WTC11 (cell line): ENCODE measurements around the gene SYNC. TPM values are rescaled to one million over a fixed set of nuclear protein-coding genes. Genes with fewer than 3 reads are reported as not detected.

ENCODE experiments used
- ATAC-seq: fragments of 200-7000 bp; cut with Tn5 transposase; 2 replicates; pipeline ENCODE4 v1.10.0; 2021; ENCODE audit warnings: mild to moderate bottlenecking, moderate library complexity
- CTCF ChIA-PET: fragments of 300-600 bp; sonication (Branson Sonifier 250); formaldehyde crosslinking; loops from one replicate; lab custom pipeline; 2021; ENCODE audit warnings: antibody characterized with exemption; lab: Charles Lee
- POLR2A ChIA-PET: fragments of 350-600 bp; sonication (Branson Sonifier 250); formaldehyde crosslinking; loops from one replicate; lab custom pipeline; 2021; ENCODE audit warnings: antibody characterized with exemption; lab: Charles Lee
- DNase-seq: peaks from one replicate; pipeline ENCODE4 v3.0.0; 2021; ENCODE audit warnings: low spot score
- H3K27ac Mint-ChIP-seq: 2 replicates; pipeline ENCODE4 v1.8.0; 2021; ENCODE audit warnings: mixed read lengths
- H3K27me3 Mint-ChIP-seq: 2 replicates; pipeline ENCODE4 v1.8.0; 2021; ENCODE audit warnings: low read depth, mild to moderate bottlenecking, moderate library complexity, mixed read lengths
- H3K36me3 Mint-ChIP-seq: 2 replicates; pipeline ENCODE4 v1.8.0; 2021; ENCODE audit warnings: mixed read lengths
- H3K4me1 Mint-ChIP-seq: 2 replicates; pipeline ENCODE4 v1.8.0; 2022; ENCODE audit warnings: mixed read lengths
- H3K4me3 Mint-ChIP-seq: 2 replicates; pipeline ENCODE4 v1.8.0; 2021; ENCODE audit warnings: mild to moderate bottlenecking, moderate library complexity, mixed read lengths
- H3K9me3 Mint-ChIP-seq: 2 replicates; pipeline ENCODE4 v1.8.0; 2021; ENCODE audit warnings: mixed read lengths
- AFF4 ChIP-seq: sonication (generic); formaldehyde crosslinking; IDR thresholded peaks from 2 replicates; pipeline ENCODE4 v1.8.1; 2023; ENCODE audit warnings: mild to moderate bottlenecking, missing genetic modification reagents, borderline replicate concordance
- ATF3 ChIP-seq: sonication (generic); formaldehyde crosslinking; conservative IDR thresholded peaks from 2 replicates; pipeline ENCODE4 v1.8.1; 2022; ENCODE audit warnings: mild to moderate bottlenecking, missing genetic modification reagents
- CBFB ChIP-seq: sonication (generic); formaldehyde crosslinking; IDR thresholded peaks from 2 replicates; pipeline ENCODE4 v1.8.1; 2022; ENCODE audit warnings: mild to moderate bottlenecking, low read depth, missing genetic modification reagents
- ERG ChIP-seq: fragments of 250-450 bp; sonication (Bioruptor Pico); IDR thresholded peaks from 2 replicates; pipeline ENCODE4 v1.8.0; 2021; ENCODE audit warnings: mild to moderate bottlenecking
- ESRRA ChIP-seq: sonication (generic); formaldehyde crosslinking; IDR thresholded peaks from 2 replicates; pipeline ENCODE4 v1.8.1; 2022; ENCODE audit warnings: mild to moderate bottlenecking, missing genetic modification reagents, borderline replicate concordance
- ETV6 ChIP-seq: sonication (generic); formaldehyde crosslinking; IDR thresholded peaks from 2 replicates; pipeline ENCODE4 v1.8.1; 2022; ENCODE audit warnings: mild to moderate bottlenecking, missing genetic modification reagents
- FOXK1 ChIP-seq: sonication (generic); formaldehyde crosslinking; IDR thresholded peaks from 2 replicates; pipeline ENCODE4 v1.8.0; 2022; ENCODE audit warnings: mild to moderate bottlenecking, moderate library complexity, missing genetic modification reagents
- FOXP1 ChIP-seq: sonication (generic); formaldehyde crosslinking; IDR thresholded peaks from 2 replicates; pipeline ENCODE4 v1.8.0; 2022; ENCODE audit warnings: missing genetic modification reagents, mild to moderate bottlenecking, moderate library complexity, borderline replicate concordance
- HMGXB4 ChIP-seq: sonication (generic); formaldehyde crosslinking; IDR thresholded peaks from 2 replicates; pipeline ENCODE4 v1.8.1; 2023; ENCODE audit warnings: mild to moderate bottlenecking, moderate library complexity, missing genetic modification reagents
- NFATC4 ChIP-seq: fragments of 250-450 bp; sonication (Bioruptor Pico); IDR thresholded peaks from 2 replicates; pipeline ENCODE4 v1.9.0; 2021; ENCODE audit warnings: mild to moderate bottlenecking
- NFYB ChIP-seq: sonication (generic); formaldehyde crosslinking; conservative IDR thresholded peaks from 2 replicates; pipeline ENCODE4 v1.8.0; 2022; ENCODE audit warnings: low read depth, missing genetic modification reagents
- NR1H2 ChIP-seq: sonication (generic); formaldehyde crosslinking; IDR thresholded peaks from 2 replicates; pipeline ENCODE4 v1.9.0; 2021; ENCODE audit warnings: mild to moderate bottlenecking, moderate library complexity, missing genetic modification reagents
- NR2C2 ChIP-seq: sonication (generic); formaldehyde crosslinking; IDR thresholded peaks from 2 replicates; pipeline ENCODE4 v1.8.0; 2022; ENCODE audit warnings: mild to moderate bottlenecking, missing genetic modification reagents
- NR3C1 ChIP-seq: sonication (generic); formaldehyde crosslinking; conservative IDR thresholded peaks from 2 replicates; pipeline ENCODE4 v1.8.1; 2023; ENCODE audit warnings: low read depth, mild to moderate bottlenecking, missing genetic modification reagents
- PRRX2 ChIP-seq: fragments of 250-450 bp; sonication (Bioruptor Pico); IDR thresholded peaks from 2 replicates; pipeline ENCODE4 v1.8.0; 2021; ENCODE audit warnings: mild to moderate bottlenecking
- TCF7 ChIP-seq: sonication (generic); formaldehyde crosslinking; IDR thresholded peaks from 2 replicates; pipeline ENCODE4 v1.8.0; 2022; ENCODE audit warnings: mild to moderate bottlenecking, low read depth, missing genetic modification reagents, moderate library complexity
- ZNF121 ChIP-seq: sonication (generic); formaldehyde crosslinking; IDR thresholded peaks from 2 replicates; pipeline ENCODE4 v1.8.0; 2023; ENCODE audit warnings: missing genetic modification reagents
- ZNF263 ChIP-seq: sonication (generic); formaldehyde crosslinking; IDR thresholded peaks from 2 replicates; pipeline ENCODE4 v1.8.1; 2022; ENCODE audit warnings: low read depth, mild to moderate bottlenecking, moderate library complexity, missing genetic modification reagents
- ZNF425 ChIP-seq: fragments of 250-450 bp; sonication (Bioruptor Pico); conservative IDR thresholded peaks from 2 replicates; pipeline ENCODE4 v1.9.0; 2021; ENCODE audit warnings: mild to moderate bottlenecking
- ZNF671 ChIP-seq: fragments of 250-450 bp; sonication (Bioruptor Pico); IDR thresholded peaks from 2 replicates; pipeline ENCODE4 v1.8.0; 2021; ENCODE audit warnings: mild to moderate bottlenecking
- total RNA-seq: library from RNA; stranded (reverse); gene quantifications from 3 replicates; pipeline ENCODE4 v1.2.3, GENCODE V29; 2021

SYNC gene
- total RNA-seq, 1 experiment from 2014 or later, result 0.09 TPM

- ChIA-PET POLR2A (interaction anchor here (1.6 kb wide), 1 partner anchor 13 kb away, joined by 4 read pairs; no protein-coding TSS in a partner anchor), CTCF (interaction anchor here (0.6 to 6.0 kb wide), 10 partner anchors 13 to 147 kb away, joined by 3 to 47 read pairs (median 4); no protein-coding TSS in a partner anchor)
- Mint-ChIP-seq H3K4me1 (peaks cover 19% of the 10 kb centered on the region), H3K27ac (no peak overlapping the region), H3K9me3 (no peaks in the 10 kb centered on the region), H3K4me3 (no peak overlapping the region), H3K36me3 (no peaks in the 10 kb centered on the region), H3K27me3 (peaks cover 6% of the 10 kb centered on the region; the same call in 1 of the 2 replicates)
- TF ChIP-seq NFYB (CRISPR knock-in tag) (no peak), ZNF121 (peak; percentile 92)
- peak; percentile 19; the same call in 1 of the 2 replicates for ATAC-seq
- DNase-seq, result no peak
Observed at GRCh38 chr1:32729254-32730046, 26.9 kb upstream of the SYNC start.

GRCh38 chr1:32728413-32729077 lies 26.0 kb upstream of the SYNC start:
- ChIA-PET POLR2A (interaction anchor here (1.6 kb wide), 1 partner anchor 12 kb away, joined by 4 read pairs; no protein-coding TSS in a partner anchor), CTCF (interaction anchor here (0.6 to 6.0 kb wide), 10 partner anchors 12 to 235 kb away, joined by 3 to 47 read pairs (median 4); no protein-coding TSS in a partner anchor)
- H3K9me3 Mint-ChIP-seq, result no peaks in the 10 kb centered on the region
- no peak for DNase-seq
- H3K36me3 Mint-ChIP-seq, result no peaks in the 10 kb centered on the region
- H3K4me3 Mint-ChIP-seq, result no peak overlapping the region
- peaks cover 2% of the 10 kb centered on the region; the same call in 1 of the 2 replicates for H3K27me3 Mint-ChIP-seq
- ATAC-seq, result no peak
- no peak overlapping the region for H3K27ac Mint-ChIP-seq
- H3K4me1 Mint-ChIP-seq, result peaks cover 21% of the 10 kb centered on the region
- TF ChIP-seq HMGXB4 (CRISPR knock-in tag), result no peak
- TF ChIP-seq NFATC4 (CRISPR knock-in tag), result no peak
- no peak for TF ChIP-seq ZNF263 (CRISPR knock-in tag)
- no peak for TF ChIP-seq TCF7 (CRISPR knock-in tag)
- TF ChIP-seq ESRRA (CRISPR knock-in tag), result no peak

GRCh38 chr1:32727876-32728275 lies 25.3 kb upstream of the SYNC start:
- Mint-ChIP-seq H3K36me3 (no peaks in the 10 kb centered on the region), H3K4me3 (no peak overlapping the region), H3K27me3 (no peaks in the 10 kb centered on the region), H3K9me3 (no peaks in the 10 kb centered on the region), H3K27ac (no peak overlapping the region), H3K4me1 (peaks cover 21% of the 10 kb centered on the region)
- ChIA-PET CTCF (interaction anchor here (0.6 to 6.0 kb wide), 3 partner anchors 9 to 235 kb away, joined by 3 to 47 read pairs (median 4); no protein-coding TSS in a partner anchor), POLR2A (no interaction called here)
- ATAC-seq (no peak), DNase-seq (no peak)
- TF ChIP-seq CBFB (CRISPR knock-in tag) (no peak), ZNF671 (CRISPR knock-in tag) (no peak), PRRX2 (CRISPR knock-in tag) (no peak), ZNF425 (CRISPR knock-in tag) (no peak), ATF3 (CRISPR knock-in tag) (no peak), ERG (no peak), ETV6 (no peak), NR3C1 (CRISPR knock-in tag) (no peak), NR2C2 (CRISPR knock-in tag) (no peak), NR1H2 (CRISPR knock-in tag) (no peak), AFF4 (CRISPR knock-in tag) (no peak), FOXP1 (CRISPR knock-in tag) (no peak), FOXK1 (no peak)
